Liver (tissue), 3 donors: ENCODE results near the gene PZP.

Experiments
- CTCF ChIP-seq: fragments of 150-350 bp; IDR thresholded peaks from 2 replicates; pipeline ENCODE4 v1.5.1; 2017; ENCODE audit warnings: improper control_type of control experiment, low read depth, low read length; ENCODE audit not compliant: missing input control
- EGR1 ChIP-seq, 2 donors: IDR thresholded peaks; 2 replicates each; pipeline ENCODE4 v1.6.1; 2016 to 2018; ENCODE audit warnings: antibody characterized with exemption in 2 of 2, low read depth in 2 of 2
- GABPA ChIP-seq, 2 donors: IDR thresholded peaks in 1 of 2; conservative IDR thresholded peaks in 1 of 2; 2 replicates each; pipeline ENCODE4 v1.6.1; 2016; ENCODE audit warnings: antibody characterized with exemption in 2 of 2, mild to moderate bottlenecking in 1 of 2, moderate library complexity in 1 of 2
- JUND ChIP-seq, 2 donors: IDR thresholded peaks; 2 replicates each; pipeline ENCODE4 v1.6.1; 2016; ENCODE audit warnings: antibody characterized with exemption in 2 of 2
- REST ChIP-seq: IDR thresholded peaks from 2 replicates; pipeline ENCODE4 v1.6.1; 2016; ENCODE audit warnings: antibody characterized with exemption, mild to moderate bottlenecking
- TAF1 ChIP-seq: conservative IDR thresholded peaks from 2 replicates; pipeline ENCODE4 v1.6.1; 2016; ENCODE audit warnings: antibody characterized with exemption, mild to moderate bottlenecking
- TF ChIP-seq, protein P1 (sequence below): IDR thresholded peaks from 2 replicates; pipeline ENCODE4 v1.6.1; 2016; ENCODE audit warnings: antibody characterized with exemption
- TF ChIP-seq, protein P2 (sequence below): IDR thresholded peaks from 2 replicates; pipeline ENCODE4 v1.6.1; 2016; ENCODE audit warnings: antibody characterized with exemption
- donor health status: healthy.
- donor health status: healthy.

DNA sequence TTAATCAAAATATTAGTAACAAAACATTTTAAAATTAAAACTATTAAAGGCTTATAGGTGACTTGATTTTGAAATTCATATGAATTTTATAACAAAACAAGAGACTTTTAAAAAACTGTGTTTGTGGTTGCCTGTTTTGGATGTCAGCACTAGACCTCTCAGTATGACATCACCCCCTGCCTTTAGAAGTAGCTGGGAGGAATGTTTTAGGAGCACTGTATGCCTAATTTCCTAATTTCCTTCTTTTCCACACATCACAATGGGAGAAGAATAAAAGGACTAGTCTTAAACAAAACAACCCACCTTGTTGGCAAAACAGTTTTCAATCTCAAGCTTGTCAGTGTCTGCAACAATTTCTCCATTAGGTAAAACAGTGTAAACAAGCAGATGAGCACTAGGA is 48.1 kb upstream of the PZP start:
- TF ChIP-seq CTCF (no peak), GABPA (IDR thresholded peaks at IDR 0.05 in 1 of 2, conservative IDR thresholded peaks at IDR 0.05 in 1 of 2) (no peak), JUND (IDR thresholded peaks at IDR 0.05) (no peak), REST (no peak), EGR1 (IDR thresholded peaks at IDR 0.05; ENCODE audit: low read depth in 2 of 2) (no peak), TAF1 (no peak)
- TF ChIP-seq, protein P1, sequence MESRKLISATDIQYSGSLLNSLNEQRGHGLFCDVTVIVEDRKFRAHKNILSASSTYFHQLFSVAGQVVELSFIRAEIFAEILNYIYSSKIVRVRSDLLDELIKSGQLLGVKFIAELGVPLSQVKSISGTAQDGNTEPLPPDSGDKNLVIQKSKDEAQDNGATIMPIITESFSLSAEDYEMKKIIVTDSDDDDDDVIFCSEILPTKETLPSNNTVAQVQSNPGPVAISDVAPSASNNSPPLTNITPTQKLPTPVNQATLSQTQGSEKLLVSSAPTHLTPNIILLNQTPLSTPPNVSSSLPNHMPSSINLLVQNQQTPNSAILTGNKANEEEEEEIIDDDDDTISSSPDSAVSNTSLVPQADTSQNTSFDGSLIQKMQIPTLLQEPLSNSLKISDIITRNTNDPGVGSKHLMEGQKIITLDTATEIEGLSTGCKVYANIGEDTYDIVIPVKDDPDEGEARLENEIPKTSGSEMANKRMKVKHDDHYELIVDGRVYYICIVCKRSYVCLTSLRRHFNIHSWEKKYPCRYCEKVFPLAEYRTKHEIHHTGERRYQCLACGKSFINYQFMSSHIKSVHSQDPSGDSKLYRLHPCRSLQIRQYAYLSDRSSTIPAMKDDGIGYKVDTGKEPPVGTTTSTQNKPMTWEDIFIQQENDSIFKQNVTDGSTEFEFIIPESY = no peak
- TF ChIP-seq, protein P2, sequence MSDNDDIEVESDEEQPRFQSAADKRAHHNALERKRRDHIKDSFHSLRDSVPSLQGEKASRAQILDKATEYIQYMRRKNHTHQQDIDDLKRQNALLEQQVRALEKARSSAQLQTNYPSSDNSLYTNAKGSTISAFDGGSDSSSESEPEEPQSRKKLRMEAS = no peak
